Measurements from ENCODE around the gene MVK.

Gene MVK

DNA sequence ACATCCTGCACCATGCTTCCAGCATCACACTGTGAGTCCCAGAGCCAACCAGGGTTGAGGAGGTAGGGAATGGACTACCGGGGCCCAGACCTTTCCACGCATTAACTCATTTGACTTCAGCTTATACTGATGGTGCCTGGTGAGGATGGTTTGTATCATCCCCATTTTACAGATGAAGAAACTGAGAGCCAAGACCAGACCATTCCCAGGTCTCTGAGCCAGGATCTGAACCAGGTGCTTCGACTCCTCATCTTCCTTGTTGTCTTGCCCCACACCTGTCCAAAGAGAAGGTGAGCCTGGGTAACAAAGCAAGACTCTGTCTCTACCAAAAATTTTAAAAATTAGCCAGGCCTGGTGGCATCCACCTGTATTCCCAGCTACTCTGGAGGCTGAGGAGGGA is 64.4 kb downstream of the MVK start:
- DNase-seq: no peak

- no peak for DNase-seq
These were observed 65.1 kb downstream of the MVK start for GRCh38 chr12:109638735-109639134.

GRCh38 chr12:109639151-109639872 is 65.7 kb downstream of the MVK start:
- no peak for DNase-seq

GRCh38 chr12:109640961-109641360 is 67.4 kb downstream of the MVK start:
- DNase-seq: no peak

DNA sequence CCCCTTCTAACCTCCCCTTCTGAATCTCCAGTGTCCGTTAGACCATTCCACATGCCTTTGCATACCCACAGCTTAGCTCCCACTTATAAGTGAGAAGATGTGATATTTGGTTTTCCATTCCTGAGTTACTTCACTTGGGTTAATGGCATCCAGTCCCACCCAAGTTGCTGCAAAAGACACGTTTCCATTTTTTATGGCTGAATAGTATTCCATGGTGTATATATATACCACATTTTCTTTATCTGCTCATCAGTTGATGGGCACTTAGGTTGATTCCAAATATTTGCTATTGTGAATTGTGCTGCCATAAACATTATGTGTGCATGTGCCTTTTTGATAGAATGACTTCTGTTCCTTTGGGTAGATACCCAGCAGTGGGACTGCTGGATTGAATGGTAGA is 67.8 kb downstream of the MVK start:
- DNase-seq: no peak

DNA sequence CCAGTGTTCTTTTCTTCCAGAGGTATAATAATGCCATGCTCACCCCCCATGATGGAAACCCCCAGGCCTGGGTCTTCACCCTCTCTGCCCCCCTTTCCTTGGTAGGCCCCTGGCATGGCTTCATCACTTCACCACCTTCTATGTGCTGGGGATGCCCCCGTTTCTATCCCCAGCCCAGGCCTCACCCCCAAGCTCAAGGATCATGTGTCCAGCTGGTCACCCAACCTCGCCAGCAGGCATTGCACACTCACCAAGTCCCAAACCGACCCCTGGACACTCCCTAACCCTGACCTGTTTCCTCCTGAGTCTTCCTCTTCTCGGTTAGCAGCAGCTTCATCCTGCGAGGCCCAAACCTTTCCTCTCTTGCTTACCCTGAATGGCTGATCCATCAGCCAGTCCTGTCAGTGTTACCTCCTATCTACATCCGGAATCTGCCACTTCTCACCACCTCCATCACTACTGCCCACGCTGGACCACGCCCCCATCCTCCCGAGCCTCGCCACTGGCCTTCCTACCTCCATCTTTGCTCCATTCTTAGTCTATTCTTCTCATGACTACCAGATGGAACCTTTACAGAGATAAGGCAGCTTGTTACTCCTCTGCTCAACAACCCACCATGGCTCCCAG is 69.0 kb downstream of the MVK start:
- no peak for DNase-seq

GRCh38 chr12:109645194-109645593 is 71.6 kb downstream of the MVK start:
- DNase-seq: no peak

DNA sequence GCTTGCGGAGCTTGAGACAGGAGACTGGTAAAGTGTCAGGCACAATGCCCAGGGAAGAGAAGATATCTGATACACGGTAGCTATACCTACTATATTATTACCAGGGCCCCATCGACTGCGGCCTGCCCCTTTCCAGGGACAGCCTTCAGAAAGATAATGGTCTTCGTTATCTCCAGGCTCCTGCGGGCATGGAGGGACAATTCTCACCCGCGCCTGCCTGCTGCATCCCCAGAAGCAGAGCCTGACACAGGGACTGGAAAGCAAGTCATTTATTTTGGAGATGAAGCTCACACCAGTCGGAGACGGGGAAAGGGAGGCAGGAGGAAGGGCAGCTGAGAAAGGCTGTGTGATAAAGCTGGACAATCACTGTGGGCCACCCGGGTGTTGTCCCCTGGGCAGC is 72.1 kb downstream of the MVK start:
- no peak for DNase-seq

All from 8988T (cell line).